K562 (cell line): Measurements from ENCODE around the gene ANK3. TPM values are rescaled to one million over a fixed set of nuclear protein-coding genes. Genes with fewer than 3 reads are reported as not detected.
A peak's percentile ranks its signal among the peaks of the same experiment; 100 is the strongest.

Source experiments
- BACH1 ChIP-seq: fragments of 200-800 bp; sonication (Bioruptor generic); IDR thresholded peaks from 2 replicates; pipeline ENCODE4 v1.6.1; 2016; ENCODE audit warnings: missing genetic modification characterization, missing compliant biosample characterization
- CEBPB ChIP-seq: fragments of 450-650 bp; IDR thresholded peaks from 2 replicates; pipeline ENCODE4 v1.6.1; 2016; ENCODE audit warnings: missing genetic modification characterization, missing compliant biosample characterization
- FOXK2 ChIP-seq, 2 experiments: fragments of 450-650 bp; IDR thresholded peaks in 1 of 2; conservative IDR thresholded peaks in 1 of 2; 2 replicates each; pipeline ENCODE4 v1.6.1; 2016; ENCODE audit warnings: low read depth in 2 of 2, mild to moderate bottlenecking in 1 of 2
- ILK ChIP-seq: fragments of 450-650 bp; IDR thresholded peaks from 2 replicates; pipeline ENCODE4 v1.6.1; 2016; ENCODE audit warnings: missing genetic modification characterization, low read depth, mild to moderate bottlenecking, missing compliant biosample characterization, moderate library complexity, borderline replicate concordance
- PHB ChIP-seq: fragments of 250-450 bp; sonication (Bioruptor Pico); IDR thresholded peaks from 2 replicates; pipeline ENCODE4 v1.5.0; 2021
- POLR3A ChIP-seq: IDR thresholded peaks from 2 replicates; pipeline ENCODE4 v1.6.1; 2011; ENCODE audit warnings: borderline replicate concordance, mild to moderate bottlenecking, moderate library complexity; ENCODE audit not compliant: insufficient read length, insufficient read depth; ENCODE audit errors: extremely low read depth
- RBM22 ChIP-seq: fragments of 200-400 bp; formaldehyde crosslinking; IDR thresholded peaks from 2 replicates; pipeline ENCODE4 v1.6.1; 2018; ENCODE audit warnings: low read length, low read depth; ENCODE audit not compliant: poor library complexity, severe bottlenecking
- RBM34 ChIP-seq: fragments of 200-400 bp; formaldehyde crosslinking; IDR thresholded peaks from 2 replicates; pipeline ENCODE4 v1.6.1; 2018; ENCODE audit warnings: low read length, borderline replicate concordance; ENCODE audit not compliant: insufficient read depth
- SLC30A9 ChIP-seq: fragments of 250-450 bp; sonication (Bioruptor Pico); IDR thresholded peaks from 2 replicates; pipeline ENCODE4 v1.8.0; 2022; ENCODE audit warnings: mild to moderate bottlenecking, moderate library complexity
- SNRNP70 ChIP-seq: fragments of 200-400 bp; formaldehyde crosslinking; optimal IDR thresholded peaks from 2 replicates; pipeline ENCODE3; 2017; ENCODE audit warnings: low read depth, low read length
- SOX6 ChIP-seq: fragments of 450-650 bp; IDR thresholded peaks from 2 replicates; pipeline ENCODE4 v1.6.1; 2014; ENCODE audit warnings: mild to moderate bottlenecking
- TEAD4 ChIP-seq, 2 experiments: sonication (generic) in 1 of 2; formaldehyde crosslinking in 1 of 2; IDR thresholded peaks; 2 replicates each; pipeline versions ENCODE4 v1.6.1 to v1.8.0; 2012 to 2022; ENCODE audit warnings: borderline replicate concordance in 1 of 2, inconsistent platforms in 1 of 2, low read length in 1 of 2, mild to moderate bottlenecking in 1 of 2, missing genetic modification reagents in 1 of 2
- ZNF224 ChIP-seq: sonication (generic); formaldehyde crosslinking; IDR thresholded peaks from 2 replicates; pipeline ENCODE4 v1.8.0; 2022; ENCODE audit warnings: mild to moderate bottlenecking, missing genetic modification reagents
- ZNF239 ChIP-seq: fragments of 250-450 bp; sonication (Bioruptor Pico); IDR thresholded peaks from 2 replicates; pipeline ENCODE4 v1.4.0; 2020; ENCODE audit warnings: mild to moderate bottlenecking
- ZNF445 ChIP-seq: fragments of 250-450 bp; sonication (Bioruptor Pico); IDR thresholded peaks from 2 replicates; pipeline ENCODE4 v1.4.0; 2020; ENCODE audit warnings: low read depth, mild to moderate bottlenecking, moderate library complexity
- ZNF589 ChIP-seq: fragments of 200-800 bp; sonication (Bioruptor generic); IDR thresholded peaks from 2 replicates; pipeline ENCODE4 v1.6.1; 2016; ENCODE audit warnings: low read depth, missing genetic modification characterization, missing compliant biosample characterization
- ZNF778 ChIP-seq: fragments of 450-650 bp; formaldehyde crosslinking; IDR thresholded peaks from 2 replicates; pipeline ENCODE4 v1.4.0; 2020; ENCODE audit warnings: mild to moderate bottlenecking, moderate library complexity
- polyA plus RNA-seq, 8 experiments: library from polyadenylated mRNA; depleted of rRNA in 4 of 8; stranded (reverse) in 5 of 8; unstranded in 3 of 8; fragments of >200 nt; fragmentation: Nextera tagmentation in 2 of 8; fragmentation: Illumina TruSeq in 1 of 8; extraction: Ambion mirVana in 2 of 8; extraction: Trizol in 1 of 8; gene quantifications; 2 replicates each; pipeline versions ENCODE4 v1.2.1 to v1.2.3, GENCODE V29; 2011 to 2014; ENCODE audit warnings: inconsistent platforms in 1 of 8, missing spikeins in 1 of 8
- total RNA-seq, 7 experiments: library from RNA; depleted of rRNA in 6 of 7; stranded (reverse); fragments of >200 nt in 6 of 7; fragmentation: Illumina TruSeq in 2 of 7; extraction: Trizol in 2 of 7; gene quantifications; 2 replicates each; pipeline versions ENCODE4 v1.2.1 to v1.2.3, GENCODE V29; 2011 to 2021; ENCODE audit warnings: low replicate concordance in 1 of 7
- TF ChIP-seq, protein P1 (sequence below): sonication (generic); formaldehyde crosslinking; IDR thresholded peaks from 2 replicates; pipeline ENCODE4 v1.8.1; 2023; ENCODE audit warnings: mild to moderate bottlenecking, missing genetic modification reagents, moderate library complexity
- TF ChIP-seq, protein P2 (sequence below): fragments of 250-450 bp; sonication (Bioruptor Pico); IDR thresholded peaks from 2 replicates; pipeline ENCODE4 v1.8.0; 2022; ENCODE audit warnings: inconsistent platforms
- TF ChIP-seq, protein P3 (sequence below): sonication (generic); formaldehyde crosslinking; IDR thresholded peaks from 2 replicates; pipeline ENCODE4 v1.8.0; 2023; ENCODE audit warnings: missing genetic modification reagents, mild to moderate bottlenecking, borderline replicate concordance

Gene ANK3
- total and polyA plus RNA-seq, 9 of the 15 experiments (the other 6 are each of a cell fraction or from before 2014, with no cell fraction given), result 10.0 to 32.3 (median 17.9) TPM

DNA sequence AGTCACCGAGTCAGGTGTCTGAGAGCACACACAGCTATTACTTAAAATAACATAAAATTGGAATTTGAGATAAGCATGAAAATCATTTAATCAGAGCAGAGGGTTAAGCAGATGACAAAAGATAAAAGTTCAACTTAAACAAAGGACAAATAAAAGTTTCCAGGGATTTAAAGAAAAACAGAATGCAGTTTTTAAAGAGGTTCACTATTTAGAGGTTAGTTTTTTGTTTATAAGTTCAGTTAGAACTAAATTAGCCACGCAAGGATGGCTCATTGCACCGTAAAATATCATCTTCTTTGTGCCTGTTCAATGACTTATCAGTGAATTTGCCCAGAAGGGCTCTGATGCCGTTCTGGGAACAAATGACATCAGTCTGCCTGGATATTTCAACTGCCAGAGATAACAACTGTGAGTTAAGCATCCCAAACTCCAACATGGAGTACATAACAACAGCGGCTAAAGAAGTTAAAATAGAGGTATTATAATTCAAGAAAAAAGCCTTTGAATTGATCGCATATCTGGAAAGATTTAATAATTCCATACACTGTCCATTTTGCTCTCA, 107.8 kb downstream of the ANK3 start (continued):
- peak; percentile 48; the same call in 1 of the 2 replicates for TF ChIP-seq TEAD4 (IDR thresholded peaks at IDR 0.05; ENCODE audit: low read length)
- no peak for TF ChIP-seq TEAD4 (CRISPR knock-in tag; IDR thresholded peaks at IDR 0.05; ENCODE audit: borderline replicate concordance)
- peak; percentile 95 for TF ChIP-seq ZNF239 (CRISPR knock-in tag)
- TF ChIP-seq, protein P1, sequence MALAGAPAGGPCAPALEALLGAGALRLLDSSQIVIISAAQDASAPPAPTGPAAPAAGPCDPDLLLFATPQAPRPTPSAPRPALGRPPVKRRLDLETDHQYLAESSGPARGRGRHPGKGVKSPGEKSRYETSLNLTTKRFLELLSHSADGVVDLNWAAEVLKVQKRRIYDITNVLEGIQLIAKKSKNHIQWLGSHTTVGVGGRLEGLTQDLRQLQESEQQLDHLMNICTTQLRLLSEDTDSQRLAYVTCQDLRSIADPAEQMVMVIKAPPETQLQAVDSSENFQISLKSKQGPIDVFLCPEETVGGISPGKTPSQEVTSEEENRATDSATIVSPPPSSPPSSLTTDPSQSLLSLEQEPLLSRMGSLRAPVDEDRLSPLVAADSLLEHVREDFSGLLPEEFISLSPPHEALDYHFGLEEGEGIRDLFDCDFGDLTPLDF (CRISPR knock-in tag), result no peak
- no peak for TF ChIP-seq ILK (tag)
- 0 out of 4 replicates have a peak, but pooled peaks of 1 of the 2 experiments have one; percentile 24 for TF ChIP-seq FOXK2 (conservative IDR thresholded peaks at IDR 0.05 in 1 of 2, IDR thresholded peaks at IDR 0.05 in 1 of 2; ENCODE audit: low read depth in 2 of 2)
- no peak for TF ChIP-seq ZNF224
- TF ChIP-seq RBM22, result no peak
- no peak for TF ChIP-seq BACH1
- TF ChIP-seq POLR3A, result no peak
- TF ChIP-seq, protein P2, sequence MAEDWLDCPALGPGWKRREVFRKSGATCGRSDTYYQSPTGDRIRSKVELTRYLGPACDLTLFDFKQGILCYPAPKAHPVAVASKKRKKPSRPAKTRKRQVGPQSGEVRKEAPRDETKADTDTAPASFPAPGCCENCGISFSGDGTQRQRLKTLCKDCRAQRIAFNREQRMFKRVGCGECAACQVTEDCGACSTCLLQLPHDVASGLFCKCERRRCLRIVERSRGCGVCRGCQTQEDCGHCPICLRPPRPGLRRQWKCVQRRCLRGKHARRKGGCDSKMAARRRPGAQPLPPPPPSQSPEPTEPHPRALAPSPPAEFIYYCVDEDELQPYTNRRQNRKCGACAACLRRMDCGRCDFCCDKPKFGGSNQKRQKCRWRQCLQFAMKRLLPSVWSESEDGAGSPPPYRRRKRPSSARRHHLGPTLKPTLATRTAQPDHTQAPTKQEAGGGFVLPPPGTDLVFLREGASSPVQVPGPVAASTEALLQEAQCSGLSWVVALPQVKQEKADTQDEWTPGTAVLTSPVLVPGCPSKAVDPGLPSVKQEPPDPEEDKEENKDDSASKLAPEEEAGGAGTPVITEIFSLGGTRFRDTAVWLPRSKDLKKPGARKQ, result no peak
- no peak for TF ChIP-seq RBM34
- TF ChIP-seq CEBPB (tag), result no peak
- no peak for TF ChIP-seq ZNF445 (CRISPR knock-in tag)
- TF ChIP-seq SOX6, result no peak; the same call in 1 of the 2 replicates
- no peak for TF ChIP-seq SLC30A9 (CRISPR knock-in tag)
- no peak for TF ChIP-seq SNRNP70
- TF ChIP-seq, protein P3, sequence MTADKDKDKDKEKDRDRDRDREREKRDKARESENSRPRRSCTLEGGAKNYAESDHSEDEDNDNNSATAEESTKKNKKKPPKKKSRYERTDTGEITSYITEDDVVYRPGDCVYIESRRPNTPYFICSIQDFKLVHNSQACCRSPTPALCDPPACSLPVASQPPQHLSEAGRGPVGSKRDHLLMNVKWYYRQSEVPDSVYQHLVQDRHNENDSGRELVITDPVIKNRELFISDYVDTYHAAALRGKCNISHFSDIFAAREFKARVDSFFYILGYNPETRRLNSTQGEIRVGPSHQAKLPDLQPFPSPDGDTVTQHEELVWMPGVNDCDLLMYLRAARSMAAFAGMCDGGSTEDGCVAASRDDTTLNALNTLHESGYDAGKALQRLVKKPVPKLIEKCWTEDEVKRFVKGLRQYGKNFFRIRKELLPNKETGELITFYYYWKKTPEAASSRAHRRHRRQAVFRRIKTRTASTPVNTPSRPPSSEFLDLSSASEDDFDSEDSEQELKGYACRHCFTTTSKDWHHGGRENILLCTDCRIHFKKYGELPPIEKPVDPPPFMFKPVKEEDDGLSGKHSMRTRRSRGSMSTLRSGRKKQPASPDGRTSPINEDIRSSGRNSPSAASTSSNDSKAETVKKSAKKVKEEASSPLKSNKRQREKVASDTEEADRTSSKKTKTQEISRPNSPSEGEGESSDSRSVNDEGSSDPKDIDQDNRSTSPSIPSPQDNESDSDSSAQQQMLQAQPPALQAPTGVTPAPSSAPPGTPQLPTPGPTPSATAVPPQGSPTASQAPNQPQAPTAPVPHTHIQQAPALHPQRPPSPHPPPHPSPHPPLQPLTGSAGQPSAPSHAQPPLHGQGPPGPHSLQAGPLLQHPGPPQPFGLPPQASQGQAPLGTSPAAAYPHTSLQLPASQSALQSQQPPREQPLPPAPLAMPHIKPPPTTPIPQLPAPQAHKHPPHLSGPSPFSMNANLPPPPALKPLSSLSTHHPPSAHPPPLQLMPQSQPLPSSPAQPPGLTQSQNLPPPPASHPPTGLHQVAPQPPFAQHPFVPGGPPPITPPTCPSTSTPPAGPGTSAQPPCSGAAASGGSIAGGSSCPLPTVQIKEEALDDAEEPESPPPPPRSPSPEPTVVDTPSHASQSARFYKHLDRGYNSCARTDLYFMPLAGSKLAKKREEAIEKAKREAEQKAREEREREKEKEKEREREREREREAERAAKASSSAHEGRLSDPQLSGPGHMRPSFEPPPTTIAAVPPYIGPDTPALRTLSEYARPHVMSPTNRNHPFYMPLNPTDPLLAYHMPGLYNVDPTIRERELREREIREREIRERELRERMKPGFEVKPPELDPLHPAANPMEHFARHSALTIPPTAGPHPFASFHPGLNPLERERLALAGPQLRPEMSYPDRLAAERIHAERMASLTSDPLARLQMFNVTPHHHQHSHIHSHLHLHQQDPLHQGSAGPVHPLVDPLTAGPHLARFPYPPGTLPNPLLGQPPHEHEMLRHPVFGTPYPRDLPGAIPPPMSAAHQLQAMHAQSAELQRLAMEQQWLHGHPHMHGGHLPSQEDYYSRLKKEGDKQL (CRISPR knock-in tag), result no peak
- 0 out of 2 replicates have a peak, but pooled peaks have one; percentile 4 for TF ChIP-seq ZNF589
- TF ChIP-seq ZNF778 (CRISPR knock-in tag), result no peak
- TF ChIP-seq PHB, result no peak
